ENCODE results near the gene GRPEL2. TPM values are rescaled to one million over a fixed set of nuclear protein-coding genes. Genes with fewer than 3 reads are reported as not detected.

Gene GRPEL2
- total and polyA plus RNA-seq, 2 experiments from 2014 or later = 20.2 to 62.2 TPM

GRCh38 chr5:149399775-149400174 lies 54.5 kb downstream of the GRPEL2 start:
- H3F3A ChIP-seq (replicated peaks; ENCODE audit: low read depth) = no peaks in the 10 kb centered on the region
- ATAC-seq (peak; percentile 86), DNase-seq (ENCODE audit: low spot score) (peak; percentile 66)
- no peaks in the 10 kb centered on the region; the same call in 2 of the 3 replicates for H3K36me3 Mint-ChIP-seq (ENCODE audit: low read depth)
- no peak overlapping the region for H3K27ac Mint-ChIP-seq
- no peak for TF ChIP-seq ZNF462 (CRISPR knock-in tag; IDR thresholded peaks at IDR 0.05)
- TF ChIP-seq ETS1 (IDR thresholded peaks at IDR 0.05) = peak; percentile 54; the same call in 1 of the 2 replicates
- H3K4me2 ChIP-seq = no peak overlapping the region
- no peaks in the 10 kb centered on the region for H3K9me2 ChIP-seq (ENCODE audit: insufficient read depth)
- H3K4me1 Mint-ChIP-seq = peaks cover 9% of the 10 kb centered on the region; the same call in 2 of the 3 replicates
- H4K20me1 ChIP-seq (replicated peaks; ENCODE audit: insufficient read depth) = no peaks in the 10 kb centered on the region
- H3K9me3 Mint-ChIP-seq = no peaks in the 10 kb centered on the region
- no peaks in the 10 kb centered on the region for H3K79me2 ChIP-seq (replicated peaks; ENCODE audit: insufficient read depth)
- no peaks in the 10 kb centered on the region for H3K36me3 ChIP-seq (ENCODE audit: insufficient read depth)
- H3K27ac ChIP-seq (ENCODE audit: low read depth) = no peak overlapping the region
- no peaks in the 10 kb centered on the region for H3K27me3 ChIP-seq (ENCODE audit: insufficient read depth)
- H3K4me3 ChIP-seq = no peak overlapping the region
- H3K4me3 Mint-ChIP-seq = no peak overlapping the region
- peaks cover 3% of the 10 kb centered on the region for H3K27me3 Mint-ChIP-seq (ENCODE audit: insufficient read depth, low read depth, poor library complexity)
- no peaks in the 10 kb centered on the region for H3K4me1 ChIP-seq (ENCODE audit: insufficient read depth)
- H2AFZ ChIP-seq = no peak overlapping the region

GRCh38 chr5:149400304-149400703 lies 55.0 kb downstream of the GRPEL2 start:
- Mint-ChIP-seq H3K27me3 (ENCODE audit: insufficient read depth, low read depth, poor library complexity) (peaks cover 3% of the 10 kb centered on the region), H3K4me3 (no peak overlapping the region), H3K9me3 (no peaks in the 10 kb centered on the region), H3K4me1 (peaks cover 12% of the 10 kb centered on the region; the same call in 2 of the 3 replicates), H3K27ac (no peak overlapping the region), H3K36me3 (ENCODE audit: low read depth) (no peaks in the 10 kb centered on the region; the same call in 2 of the 3 replicates)
- ATAC-seq = no peak
- no peak overlapping the region for H3K4me3 ChIP-seq
- H3K4me1 ChIP-seq (ENCODE audit: insufficient read depth) = no peaks in the 10 kb centered on the region
- H3K27ac ChIP-seq (ENCODE audit: low read depth) = no peak overlapping the region
- H3K36me3 ChIP-seq (ENCODE audit: insufficient read depth) = no peaks in the 10 kb centered on the region
- no peaks in the 10 kb centered on the region for H3F3A ChIP-seq (replicated peaks; ENCODE audit: low read depth)
- no peaks in the 10 kb centered on the region for H4K20me1 ChIP-seq (replicated peaks; ENCODE audit: insufficient read depth)
- H2AFZ ChIP-seq = no peak overlapping the region
- DNase-seq (ENCODE audit: low spot score) = no peak
- no peaks in the 10 kb centered on the region for H3K27me3 ChIP-seq (ENCODE audit: insufficient read depth)
- H3K79me2 ChIP-seq (replicated peaks; ENCODE audit: insufficient read depth) = no peaks in the 10 kb centered on the region
- H3K4me2 ChIP-seq = no peak overlapping the region
- H3K9me2 ChIP-seq (ENCODE audit: insufficient read depth) = no peaks in the 10 kb centered on the region
- TF ChIP-seq ETS1 (IDR thresholded peaks at IDR 0.05) = no peak
- no peak for TF ChIP-seq ZNF114 (CRISPR knock-in tag; IDR thresholded peaks at IDR 0.05)
- TF ChIP-seq POLR2AphosphoS5 (IDR thresholded peaks at IDR 0.05; ENCODE audit: low read depth) = no peak
- no peak for TF ChIP-seq CREB1 (CRISPR knock-in tag; IDR thresholded peaks at IDR 0.05; ENCODE audit: low read depth)
- TF ChIP-seq NANOG (IDR thresholded peaks at IDR 0.05; ENCODE audit: borderline replicate concordance) = no peak
- TF ChIP-seq CTCF (conservative IDR thresholded peaks at IDR 0.05; ENCODE audit: low read depth in 2 of 2) = no peak
- TF ChIP-seq STAT1 (IDR thresholded peaks at IDR 0.05; ENCODE audit: unreplicated experiment) = no peak
